ENCODE measurements around the gene CCDC33.
A peak's percentile ranks its signal among the peaks of the same experiment; 100 is the strongest.

The CCDC33 gene

DNA sequence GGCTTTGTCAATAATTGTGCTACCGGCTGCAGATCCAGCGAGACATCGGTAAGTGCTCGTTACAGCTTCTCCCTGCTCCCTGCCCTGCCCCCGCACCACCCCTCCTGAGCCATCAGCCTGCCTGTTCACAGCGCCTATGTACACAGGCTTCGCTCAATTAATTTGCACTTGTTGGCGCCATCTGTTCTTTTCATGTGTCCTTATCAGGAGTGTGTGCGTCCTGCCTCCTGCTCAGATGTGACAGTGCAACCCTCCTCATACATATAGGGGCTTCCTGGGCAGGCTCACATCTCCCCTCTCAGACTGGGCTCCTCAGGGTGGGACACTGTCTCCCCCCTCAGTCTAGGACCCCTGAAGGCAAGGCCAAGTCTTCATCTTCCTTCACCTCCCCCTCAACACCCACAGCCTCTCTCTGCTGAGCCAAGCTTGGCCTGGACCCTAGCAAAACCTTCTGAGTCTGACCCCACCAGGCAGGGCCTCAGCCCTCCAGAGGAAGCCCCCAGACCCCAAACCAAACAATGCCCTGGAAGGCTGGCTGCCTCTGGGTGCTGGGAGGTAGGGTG, 76.4 kb downstream of the CCDC33 start:
- DNase-seq (ENCODE audit: low read depth, low spot score) = no peak

- DNase-seq (ENCODE audit: low read depth, low spot score) = no peak
These were observed 77.8 kb downstream of the CCDC33 start for GRCh38 chr15:74313889-74314288.

DNA sequence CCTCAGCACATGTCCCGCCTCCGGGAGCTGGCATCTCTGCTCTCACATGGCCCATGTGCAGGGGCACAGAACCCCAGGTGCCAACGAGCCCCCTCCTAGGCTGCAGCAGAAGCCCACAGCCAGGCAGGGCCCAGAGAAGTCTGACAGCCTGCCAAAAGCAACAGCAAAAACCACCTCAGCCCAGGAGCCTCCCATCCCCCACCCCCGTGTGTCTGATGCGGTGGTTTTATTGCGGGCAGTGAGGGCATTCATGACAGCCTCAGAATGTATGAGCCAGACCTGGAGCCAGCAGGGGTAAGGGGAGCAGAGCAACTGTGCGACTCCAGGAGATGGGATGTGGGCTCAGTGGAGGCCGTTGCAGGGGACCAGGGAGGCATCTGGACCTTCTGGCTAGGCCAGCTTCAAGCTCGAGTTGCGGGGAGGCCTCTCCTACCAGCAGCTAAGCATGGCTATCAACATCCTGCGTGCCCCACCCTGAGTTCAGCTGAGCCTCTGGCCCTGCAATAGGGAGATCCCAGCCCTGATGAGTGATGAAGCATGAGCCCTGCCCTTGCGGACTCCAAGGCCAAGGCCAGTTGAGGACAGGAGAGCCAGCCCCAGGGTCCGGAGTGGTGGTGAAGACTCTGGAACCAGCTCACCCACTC, 78.8 kb downstream of the CCDC33 start:
- DNase-seq (ENCODE audit: low read depth, low spot score) = no peak

DNA sequence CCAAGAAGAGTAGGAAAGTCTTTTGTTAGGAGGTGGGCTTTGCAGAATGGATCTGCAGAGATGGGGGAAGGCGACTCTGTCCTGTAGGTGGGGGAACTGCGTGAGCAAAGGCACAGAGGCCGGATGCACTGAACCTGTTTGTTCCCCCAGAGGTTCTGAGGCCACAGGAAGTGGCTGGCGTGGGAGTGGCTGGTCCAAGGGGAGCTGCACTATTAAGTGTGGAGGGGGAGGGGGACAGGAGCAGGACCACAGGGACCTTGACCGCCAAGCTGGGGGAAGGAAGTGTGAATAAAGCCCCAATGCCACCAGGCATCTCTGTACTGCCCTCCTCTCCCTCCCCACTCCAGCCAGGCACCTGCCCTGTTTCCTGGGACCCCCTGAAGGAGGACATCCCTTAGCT, 79.5 kb downstream of the CCDC33 start:
- DNase-seq (ENCODE audit: low read depth, low spot score) = no peak

- no peak for DNase-seq (ENCODE audit: low read depth, low spot score)
These were observed 80.0 kb downstream of the CCDC33 start for GRCh38 chr15:74316141-74316540.

DNA sequence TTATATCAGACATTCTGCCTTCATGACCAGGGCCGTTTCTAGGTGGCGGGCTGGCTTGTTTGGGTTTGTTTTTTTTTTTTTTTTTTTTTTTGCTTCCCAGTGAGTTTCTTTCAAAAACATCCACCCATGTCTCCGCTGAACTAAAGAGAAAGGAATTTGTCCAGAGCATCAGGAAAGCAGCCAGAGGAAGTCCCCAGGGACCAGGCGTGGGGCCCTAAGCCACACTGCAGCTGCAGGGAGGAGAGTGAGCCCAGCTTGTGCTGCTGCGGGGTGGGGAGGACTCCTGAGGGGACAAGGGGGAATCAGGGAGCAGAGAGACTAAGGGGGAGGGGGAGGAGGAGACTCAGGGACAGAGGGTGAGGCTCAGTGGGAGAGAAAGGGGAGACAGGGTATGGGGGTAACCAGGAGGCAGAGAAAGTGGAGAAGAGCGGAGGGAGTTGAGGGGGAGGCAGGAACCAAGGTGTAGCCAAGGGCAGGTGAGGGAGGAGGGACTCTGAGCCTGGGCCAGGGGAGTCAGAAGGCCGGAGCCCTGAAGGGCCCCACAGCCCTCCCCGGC, 81.8 kb downstream of the CCDC33 start:
- no peak for DNase-seq (ENCODE audit: low read depth, low spot score)

- no peak for DNase-seq (ENCODE audit: low read depth, low spot score)
These were observed 82.4 kb downstream of the CCDC33 start for GRCh38 chr15:74318376-74319137.

- no peak for DNase-seq (ENCODE audit: low read depth, low spot score)
These were observed 83.0 kb downstream of the CCDC33 start for GRCh38 chr15:74319138-74319460.

- no peak for DNase-seq (ENCODE audit: low read depth, low spot score)
These were observed 83.6 kb downstream of the CCDC33 start for GRCh38 chr15:74319596-74320351.

DNA sequence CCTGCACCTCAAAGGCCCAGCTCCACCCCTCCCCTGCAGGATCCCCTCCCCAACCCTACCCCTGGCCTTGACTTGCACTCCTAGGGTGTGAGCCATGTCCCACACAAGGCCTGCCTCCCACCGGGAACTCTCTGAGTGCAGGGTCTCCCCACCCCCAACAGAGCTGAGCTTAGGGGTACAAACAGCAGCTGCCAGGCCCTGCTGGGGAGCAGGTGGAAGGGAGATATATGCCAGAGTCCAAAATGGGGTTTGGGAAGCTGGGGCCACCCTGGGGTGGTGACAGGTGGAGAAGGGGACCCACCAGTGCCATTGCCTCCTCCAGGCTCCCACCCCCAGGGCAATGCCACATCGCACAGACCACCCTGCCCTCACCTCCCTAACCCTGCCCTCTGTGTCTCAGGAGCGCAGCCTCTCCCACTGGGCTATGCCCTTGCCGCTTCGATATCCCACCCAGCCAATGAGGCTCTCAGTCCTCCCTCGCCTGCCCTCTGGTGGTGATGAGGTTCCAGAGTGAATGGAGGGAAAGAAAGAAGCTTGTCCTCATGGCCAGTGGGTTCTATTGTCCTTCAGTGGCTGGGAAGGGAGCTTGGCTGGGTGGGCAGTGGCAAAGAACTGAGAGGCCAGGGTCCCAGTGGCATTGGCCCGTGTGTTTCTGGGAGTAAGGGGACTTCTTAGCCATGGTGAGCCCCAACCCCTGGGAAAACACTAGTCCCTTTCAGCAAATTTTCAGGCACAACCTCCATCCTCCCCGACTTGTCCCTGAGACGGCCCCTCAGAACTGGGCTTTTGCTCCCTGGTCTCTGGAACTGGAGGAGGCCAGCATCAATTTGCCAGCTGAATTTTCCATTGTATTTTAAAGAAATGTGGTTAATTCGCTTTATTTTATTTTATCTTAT, 84.5 kb downstream of the CCDC33 start:
- DNase-seq (ENCODE audit: low read depth, low spot score) = peak; percentile 4

- DNase-seq (ENCODE audit: low read depth, low spot score) = peak; percentile 25
These were observed 86.5 kb downstream of the CCDC33 start for GRCh38 chr15:74322558-74323180.

DNA sequence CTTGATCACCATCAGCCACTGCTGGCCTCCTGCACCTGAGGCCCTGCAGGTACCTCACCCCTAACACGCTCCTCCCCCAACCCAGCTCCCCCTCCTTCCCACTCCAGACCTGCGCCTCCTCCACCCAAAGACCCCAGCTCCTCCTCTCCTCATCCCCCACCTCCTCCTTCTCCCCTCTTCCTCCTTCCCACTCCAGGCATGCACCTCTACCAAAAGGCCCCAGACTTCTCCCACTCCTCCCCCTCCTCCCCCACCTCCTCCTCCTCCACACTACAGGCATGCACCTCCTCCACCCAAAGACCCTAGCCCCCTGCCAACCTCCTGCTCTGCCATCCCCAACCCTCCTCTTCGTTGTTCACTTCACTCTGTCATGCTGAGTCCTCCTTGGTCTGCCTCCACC, 88.6 kb downstream of the CCDC33 start:
- DNase-seq (ENCODE audit: low read depth, low spot score) = no peak

- no peak for DNase-seq (ENCODE audit: low read depth, low spot score)
These were observed 90.6 kb downstream of the CCDC33 start for GRCh38 chr15:74326746-74327145.

- no peak for DNase-seq (ENCODE audit: low read depth, low spot score)
These were observed 91.6 kb downstream of the CCDC33 start for GRCh38 chr15:74327756-74328155.

DNA sequence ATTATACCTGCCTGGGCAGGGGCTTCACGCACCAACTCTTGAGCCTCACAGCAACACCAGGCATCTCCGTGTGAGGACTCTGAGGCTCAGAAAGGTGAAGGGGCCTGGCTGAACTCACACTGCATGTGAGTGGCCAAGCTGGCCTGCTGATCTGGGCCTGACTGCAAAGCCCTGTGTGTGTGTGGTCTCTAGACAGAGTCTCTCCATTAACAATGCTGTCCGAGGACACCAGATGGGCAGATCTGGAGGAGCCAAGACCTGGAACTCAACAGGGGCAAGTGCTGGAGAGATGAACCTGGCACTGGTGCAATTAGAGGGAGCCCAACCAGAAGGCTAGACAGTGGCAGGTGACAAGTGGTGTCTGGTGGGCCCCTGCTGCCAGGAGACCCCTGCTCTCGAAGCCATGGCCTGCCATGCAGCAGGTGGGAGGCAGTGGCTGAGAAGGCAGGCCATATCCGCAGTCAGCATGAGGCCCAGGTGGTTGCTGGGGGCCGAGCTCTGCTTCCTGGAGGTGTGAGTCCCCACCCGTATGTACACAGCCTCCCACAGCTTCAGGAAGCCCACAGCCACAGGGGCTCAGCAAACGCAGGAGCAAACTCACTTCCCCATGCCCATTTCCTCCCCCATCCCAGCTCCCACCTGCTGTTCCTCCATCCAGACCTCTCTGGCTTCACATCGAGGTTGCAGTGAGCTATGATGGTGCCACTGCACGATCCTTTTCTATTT, 92.4 kb downstream of the CCDC33 start:
- DNase-seq (ENCODE audit: low read depth, low spot score) = no peak

GRCh38 chr15:74330861-74331408, 94.8 kb downstream of the CCDC33 start:
- DNase-seq (ENCODE audit: low read depth, low spot score) = no peak

DNA sequence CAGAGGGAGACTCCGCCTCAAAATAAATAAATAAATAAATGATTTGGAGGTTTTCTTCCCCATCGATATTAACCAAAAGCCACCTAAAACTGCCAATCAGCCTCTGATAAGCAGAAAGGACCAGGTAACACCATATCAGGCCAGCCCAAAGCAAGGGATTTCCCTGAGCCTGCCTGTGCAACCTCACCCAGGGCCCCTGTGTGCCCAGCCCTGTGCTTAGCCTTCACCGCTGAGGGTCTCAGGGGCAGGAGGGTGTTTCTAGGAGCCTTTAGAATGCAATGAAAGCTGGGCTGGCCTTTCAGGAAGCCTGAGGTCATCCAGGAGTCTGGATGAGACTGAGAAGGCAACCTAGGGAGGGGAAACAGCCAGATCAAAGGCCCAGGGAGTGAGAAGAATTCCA, 95.9 kb downstream of the CCDC33 start:
- DNase-seq (ENCODE audit: low read depth, low spot score) = no peak

DNA sequence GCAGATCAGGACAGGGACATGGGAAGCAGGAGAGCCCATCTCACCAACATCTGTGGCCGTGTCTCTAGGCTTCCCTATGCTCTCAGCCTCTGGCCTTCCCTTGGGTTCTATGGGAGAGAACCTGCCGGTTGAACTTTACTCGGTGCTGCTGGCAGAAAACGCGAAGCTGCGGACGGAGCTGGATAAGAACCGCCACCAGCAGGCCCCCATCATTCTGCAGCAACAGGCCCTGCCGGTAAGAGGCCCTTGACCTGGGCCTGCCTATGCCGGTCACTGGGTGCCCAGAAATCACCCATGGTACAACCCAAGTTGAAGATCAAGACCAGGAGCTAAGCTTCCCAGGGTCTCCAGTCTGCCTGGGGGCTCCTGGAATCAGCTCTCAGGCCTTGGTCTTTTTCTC, 96.5 kb downstream of the CCDC33 start:
- no peak for DNase-seq (ENCODE audit: low read depth, low spot score)

DNA sequence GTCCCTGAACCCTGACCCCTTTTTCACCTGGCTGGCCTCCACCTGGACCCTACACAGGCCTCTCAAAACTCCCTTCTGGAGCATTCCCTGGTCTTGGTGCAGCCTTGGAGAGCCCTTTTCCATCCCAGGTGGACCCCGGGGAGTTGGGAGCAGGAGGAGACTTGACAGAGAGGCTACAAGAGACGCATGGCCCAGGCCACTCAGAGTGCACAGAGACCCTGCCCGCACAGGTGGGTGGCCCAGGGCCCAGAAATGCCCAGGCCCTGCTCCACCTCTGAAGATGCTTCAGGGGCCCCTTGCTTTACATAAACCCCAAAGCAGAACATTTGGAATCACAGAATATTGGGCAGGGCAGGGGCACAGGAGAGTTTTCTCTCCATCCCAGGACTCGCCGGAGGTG, 97.0 kb downstream of the CCDC33 start:
- no peak for DNase-seq (ENCODE audit: low read depth, low spot score)

DNA sequence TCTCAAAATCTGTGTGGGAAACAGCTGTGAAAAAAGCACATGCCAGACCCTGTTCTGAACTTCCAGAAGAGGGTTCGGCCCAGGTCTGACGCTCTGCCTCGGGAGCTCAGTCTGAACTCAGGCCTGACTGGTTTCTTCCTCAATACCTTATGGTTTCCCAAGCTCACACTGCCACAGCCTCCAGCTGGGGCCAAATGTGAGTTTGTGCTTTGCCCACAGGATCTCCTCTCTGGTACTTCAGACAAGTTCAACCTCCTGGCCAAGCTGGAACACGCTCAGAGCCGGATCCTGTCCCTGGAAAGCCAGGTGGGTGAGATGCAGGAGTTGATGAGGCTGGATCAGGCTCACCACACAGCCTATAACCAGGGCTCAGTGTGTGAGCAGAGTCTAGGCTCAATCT, 97.5 kb downstream of the CCDC33 start:
- DNase-seq (ENCODE audit: low read depth, low spot score) = no peak
